ENCODE data around the gene SSRP1.

SSRP1 gene

DNA sequence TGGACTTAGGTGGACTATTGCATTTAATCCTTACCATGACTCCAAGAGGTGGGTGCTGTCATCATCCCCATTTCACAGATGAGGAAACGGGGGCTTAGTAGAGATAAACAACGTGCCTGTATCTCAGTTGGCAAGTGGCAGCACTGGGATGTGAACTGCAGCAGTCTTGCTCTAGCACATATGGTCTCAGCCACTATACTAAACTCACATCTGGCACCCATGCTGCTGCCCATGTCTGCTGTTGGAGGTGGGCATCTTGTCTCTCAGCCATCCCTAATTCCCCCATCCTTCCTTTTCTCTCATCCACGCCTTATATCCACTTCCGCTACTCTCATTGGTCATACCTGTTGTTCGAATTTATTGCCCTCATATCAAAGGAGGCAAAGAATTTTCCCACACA lies 41.4 kb upstream of the SSRP1 start:
- no peak for TF ChIP-seq POLR2AphosphoS5 (IDR thresholded peaks at IDR 0.05; ENCODE audit: low read depth, low read length)
- no peak for TF ChIP-seq TAF1 (IDR thresholded peaks at IDR 0.05; ENCODE audit: borderline replicate concordance, insufficient read depth, low read length)
- no peak for TF ChIP-seq REST (IDR thresholded peaks at IDR 0.05; ENCODE audit: insufficient read depth in 1 of 2, low read depth in 2 of 2, low read length in 2 of 2)
- no peak for TF ChIP-seq SIN3A (IDR thresholded peaks at IDR 0.05; ENCODE audit: borderline replicate concordance, insufficient read depth, low read length)
- no peak for TF ChIP-seq FOXP2 (optimal IDR thresholded peaks at IDR 0.05; ENCODE audit: borderline replicate concordance, extremely low read depth, extremely low read length, insufficient read depth)

GRCh38 chr11:57376095-57377090 lies 40.7 kb upstream of the SSRP1 start:
- TF ChIP-seq FOXP2 (optimal IDR thresholded peaks at IDR 0.05; ENCODE audit: borderline replicate concordance, extremely low read depth, extremely low read length, insufficient read depth) (no peak), POLR2AphosphoS5 (IDR thresholded peaks at IDR 0.05; ENCODE audit: low read depth, low read length) (no peak), SIN3A (IDR thresholded peaks at IDR 0.05; ENCODE audit: borderline replicate concordance, insufficient read depth, low read length) (no peak), TAF1 (IDR thresholded peaks at IDR 0.05; ENCODE audit: borderline replicate concordance, insufficient read depth, low read length) (no peak), REST (IDR thresholded peaks at IDR 0.05; ENCODE audit: insufficient read depth in 1 of 2, low read depth in 2 of 2, low read length in 2 of 2) (no peak)

DNA sequence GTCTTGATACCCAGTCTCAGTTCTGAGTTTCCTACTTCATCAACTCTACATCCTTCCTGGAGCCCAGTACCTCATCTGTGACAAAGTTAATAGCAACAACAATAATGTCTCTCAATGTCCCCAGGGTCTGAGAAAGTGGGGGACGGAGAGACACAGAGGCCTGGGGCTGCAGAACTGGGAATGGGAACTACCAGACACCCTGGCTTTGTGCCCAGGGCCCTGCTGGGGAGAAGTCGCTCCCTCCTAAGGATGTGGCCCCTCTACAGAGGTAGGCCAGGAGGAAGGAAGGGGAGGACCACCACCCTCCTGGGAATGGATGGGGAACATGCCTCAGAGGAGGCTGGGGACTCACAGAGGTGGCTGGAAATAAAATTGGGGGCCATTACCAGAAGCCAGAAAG lies 39.8 kb upstream of the SSRP1 start:
- TF ChIP-seq POLR2AphosphoS5 (IDR thresholded peaks at IDR 0.05; ENCODE audit: low read depth, low read length) (no peak), SIN3A (IDR thresholded peaks at IDR 0.05; ENCODE audit: borderline replicate concordance, insufficient read depth, low read length) (no peak), FOXP2 (optimal IDR thresholded peaks at IDR 0.05; ENCODE audit: borderline replicate concordance, extremely low read depth, extremely low read length, insufficient read depth) (no peak), REST (IDR thresholded peaks at IDR 0.05; ENCODE audit: insufficient read depth in 1 of 2, low read depth in 2 of 2, low read length in 2 of 2) (no peak), TAF1 (IDR thresholded peaks at IDR 0.05; ENCODE audit: borderline replicate concordance, insufficient read depth, low read length) (no peak)

- no peak for TF ChIP-seq POLR2AphosphoS5 (IDR thresholded peaks at IDR 0.05; ENCODE audit: low read depth, low read length)
- no peak for TF ChIP-seq SIN3A (IDR thresholded peaks at IDR 0.05; ENCODE audit: borderline replicate concordance, insufficient read depth, low read length)
- no peak for TF ChIP-seq TAF1 (IDR thresholded peaks at IDR 0.05; ENCODE audit: borderline replicate concordance, insufficient read depth, low read length)
- no peak for TF ChIP-seq FOXP2 (optimal IDR thresholded peaks at IDR 0.05; ENCODE audit: borderline replicate concordance, extremely low read depth, extremely low read length, insufficient read depth)
- no peak for TF ChIP-seq REST (IDR thresholded peaks at IDR 0.05; ENCODE audit: insufficient read depth in 1 of 2, low read depth in 2 of 2, low read length in 2 of 2)
These were observed 39.3 kb upstream of the SSRP1 start for GRCh38 chr11:57374966-57375365.

All from PFSK-1 (cell line).